GM06990 (cell line): ENCODE measurements around the gene ARHGAP18.

ENCODE experiments used
- DNase-seq: peaks from one replicate; pipeline ENCODE4 v3.0.0-alpha.2; 2011; ENCODE audit not compliant: insufficient read length; ENCODE audit errors: extremely low read depth
- H3K27me3 ChIP-seq: replicated peaks from 2 replicates; pipeline ENCODE4 v1.6.0; 2011; ENCODE audit warnings: low read length; ENCODE audit not compliant: control insufficient read depth, insufficient read depth
- H3K36me3 ChIP-seq: 2 replicates; pipeline ENCODE4 v1.5.1; 2011; ENCODE audit warnings: low read length; ENCODE audit not compliant: control insufficient read depth, insufficient read depth
- H3K4me3 ChIP-seq: replicated peaks from 2 replicates; pipeline ENCODE4 v1.5.1; 2011; ENCODE audit warnings: low read depth, mild to moderate bottlenecking, control low read depth, low read length
- CTCF ChIP-seq: IDR thresholded peaks from 2 replicates; pipeline ENCODE4 v1.5.1; 2011; ENCODE audit warnings: low read length, control low read depth, mild to moderate bottlenecking, inconsistent platforms; ENCODE audit not compliant: insufficient read depth, poor library complexity, severe bottlenecking

ARHGAP18 gene

GRCh38 chr6:129686941-129687627 is 22.9 kb downstream of the ARHGAP18 start:
- H3K36me3 ChIP-seq = no peaks in the 10 kb centered on the region; the same call in 1 of the 2 replicates
- H3K27me3 ChIP-seq = no peaks in the 10 kb centered on the region
- no peak overlapping the region for H3K4me3 ChIP-seq
- peak; percentile 52 for DNase-seq
- no peak for TF ChIP-seq CTCF

- Histone ChIP-seq H3K27me3 (no peaks in the 10 kb centered on the region), H3K36me3 (no peaks in the 10 kb centered on the region; the same call in 1 of the 2 replicates), H3K4me3 (no peak overlapping the region)
- no peak for DNase-seq
- TF ChIP-seq CTCF = no peak
Measured at GRCh38 chr6:129685662-129686031, 24.3 kb downstream of the ARHGAP18 start.

GRCh38 chr6:129684903-129685661 is 24.9 kb downstream of the ARHGAP18 start:
- DNase-seq = no peak
- no peaks in the 10 kb centered on the region for H3K27me3 ChIP-seq
- no peak overlapping the region for H3K4me3 ChIP-seq
- H3K36me3 ChIP-seq = no peaks in the 10 kb centered on the region; the same call in 1 of the 2 replicates
- no peak for TF ChIP-seq CTCF

GRCh38 chr6:129684323-129684884 is 25.6 kb downstream of the ARHGAP18 start:
- DNase-seq = no peak
- Histone ChIP-seq H3K27me3 (no peaks in the 10 kb centered on the region), H3K4me3 (0 out of 2 replicates have a peak overlapping the region, but pooled peaks have one; percentile 3), H3K36me3 (no peaks in the 10 kb centered on the region; the same call in 1 of the 2 replicates)
- no peak for TF ChIP-seq CTCF

- TF ChIP-seq CTCF = no peak
- DNase-seq = peak; percentile 74
- H3K4me3 ChIP-seq = no peak overlapping the region
- no peaks in the 10 kb centered on the region for H3K27me3 ChIP-seq
- H3K36me3 ChIP-seq = no peaks in the 10 kb centered on the region; the same call in 1 of the 2 replicates
Measured at GRCh38 chr6:129683601-129684322, 26.2 kb downstream of the ARHGAP18 start.
